DOHH2 (cell line): ENCODE results near the gene EXOC6B.
"Not testable (repeated sequence)": the region's sequence is repeated elsewhere in the genome, so short reads cannot be mapped to it uniquely, and the experiment has no call there.

Source experiments
- H3F3A ChIP-seq: fragments of 200-600 bp; sonication (generic), shearing (Covaris generic); 2 replicates; pipeline ENCODE4 v1.6.0; 2016; ENCODE audit warnings: antibody characterized with exemption, mild to moderate bottlenecking; ENCODE audit not compliant: control insufficient read depth, insufficient read depth
- H3K27ac ChIP-seq: fragments of 200-600 bp; sonication (generic); 2 replicates; pipeline ENCODE4 v1.5.1; 2014; ENCODE audit warnings: low read depth, mild to moderate bottlenecking, low read length, moderate library complexity
- H3K27me3 ChIP-seq: fragments of 200-600 bp; sonication (generic); 2 replicates; pipeline ENCODE4 v1.6.1; 2014; ENCODE audit warnings: mild to moderate bottlenecking, low read length, mixed read lengths; ENCODE audit not compliant: control insufficient read depth
- H3K36me3 ChIP-seq: fragments of 200-600 bp; sonication (generic); 2 replicates; pipeline ENCODE4 v1.6.1; 2014; ENCODE audit warnings: mild to moderate bottlenecking, low read length, moderate library complexity, mixed read lengths; ENCODE audit not compliant: control insufficient read depth
- H3K4me1 ChIP-seq: fragments of 200-600 bp; sonication (generic); 2 replicates; pipeline ENCODE4 v1.6.1; 2014; ENCODE audit warnings: mild to moderate bottlenecking, low read length, mixed read lengths; ENCODE audit not compliant: control insufficient read depth
- H3K4me2 ChIP-seq: fragments of 200-600 bp; sonication (generic); 2 replicates; pipeline ENCODE4 v1.6.0; 2014; ENCODE audit warnings: mild to moderate bottlenecking, low read length, moderate library complexity
- H3K4me3 ChIP-seq: fragments of 200-600 bp; sonication (generic); 2 replicates; pipeline ENCODE4 v1.5.1; 2014; ENCODE audit warnings: mild to moderate bottlenecking, low read length, mixed read lengths
- H3K79me2 ChIP-seq: fragments of 200-600 bp; sonication (generic); 2 replicates; pipeline ENCODE4 v1.6.1; 2014; ENCODE audit warnings: mild to moderate bottlenecking, low read length, mixed read lengths; ENCODE audit not compliant: control insufficient read depth
- H3K9me2 ChIP-seq: fragments of 200-600 bp; sonication (generic); replicated peaks from 2 replicates; pipeline ENCODE4 v1.6.1; 2014; ENCODE audit warnings: mild to moderate bottlenecking, low read length, mixed read lengths; ENCODE audit not compliant: control insufficient read depth
- H3K9me3 ChIP-seq: fragments of 200-600 bp; sonication (generic); 2 replicates; pipeline ENCODE4 v1.6.1; 2014; ENCODE audit warnings: antibody characterized with exemption, low read length, mixed read lengths; ENCODE audit not compliant: control insufficient read depth, insufficient read depth
- H4K20me1 ChIP-seq: fragments of 200-600 bp; sonication (generic); 2 replicates; pipeline ENCODE4 v1.6.0; 2014; ENCODE audit warnings: low read depth, mild to moderate bottlenecking, antibody characterized with exemption, low read length, moderate library complexity; ENCODE audit not compliant: control insufficient read depth, insufficient read depth
- CTCF ChIP-seq: fragments of 200-600 bp; sonication (generic); IDR thresholded peaks from one replicate; pipeline ENCODE4 v1.5.1; 2014; ENCODE audit warnings: antibody characterized with exemption, mild to moderate bottlenecking, low read depth, low read length; ENCODE audit not compliant: poor library complexity, severe bottlenecking
- EZH2phosphoT487 ChIP-seq: fragments of 200-600 bp; sonication (generic); IDR thresholded peaks from 2 replicates; pipeline ENCODE4 v1.6.1; 2017; ENCODE audit warnings: borderline replicate concordance, mild to moderate bottlenecking, antibody characterized with exemption, low read length, moderate library complexity, mixed read lengths

Gene EXOC6B

GRCh38 chr2:72427022-72427861 lies 398.6 kb downstream of the EXOC6B start:
- H3K27ac ChIP-seq, result no peak overlapping the region
- no peaks in the 10 kb centered on the region for H4K20me1 ChIP-seq

GRCh38 chr2:72425996-72426395 lies 399.8 kb downstream of the EXOC6B start:
- no peak for TF ChIP-seq EZH2phosphoT487

More at GRCh38 chr2:72427022-72427861, 398.6 kb downstream of the EXOC6B start:
- no peaks in the 10 kb centered on the region for H3K9me2 ChIP-seq
- no peaks in the 10 kb centered on the region for H3K79me2 ChIP-seq
- no peaks in the 10 kb centered on the region for H3K27me3 ChIP-seq
- no peaks in the 10 kb centered on the region for H3K36me3 ChIP-seq
- H3K4me2 ChIP-seq, result no peak overlapping the region
- H3K9me3 ChIP-seq, result no peaks in the 10 kb centered on the region
- TF ChIP-seq EZH2phosphoT487, result no peak
- no peak for TF ChIP-seq CTCF
- no peak overlapping the region for H3K4me3 ChIP-seq
- no peaks in the 10 kb centered on the region for H3K4me1 ChIP-seq
- H3F3A ChIP-seq, result no peaks in the 10 kb centered on the region

GRCh38 chr2:72423756-72424155 lies 402.1 kb downstream of the EXOC6B start:
- H3F3A ChIP-seq, result no peaks in the 10 kb centered on the region
- no peaks in the 10 kb centered on the region for H3K4me1 ChIP-seq
- no peak overlapping the region for H3K4me2 ChIP-seq
- H4K20me1 ChIP-seq, result no peaks in the 10 kb centered on the region
- H3K79me2 ChIP-seq, result no peaks in the 10 kb centered on the region
- no peaks in the 10 kb centered on the region for H3K36me3 ChIP-seq
- H3K9me3 ChIP-seq, result no peaks in the 10 kb centered on the region
- no peaks in the 10 kb centered on the region for H3K27me3 ChIP-seq
- no peak overlapping the region for H3K27ac ChIP-seq
- TF ChIP-seq EZH2phosphoT487 (no peak), CTCF (no peak)
- no peaks in the 10 kb centered on the region for H3K9me2 ChIP-seq
- H3K4me3 ChIP-seq, result no peak overlapping the region

More at GRCh38 chr2:72425996-72426395, 399.8 kb downstream of the EXOC6B start:
- no peaks in the 10 kb centered on the region for H3K79me2 ChIP-seq
- no peaks in the 10 kb centered on the region for H3K36me3 ChIP-seq
- no peaks in the 10 kb centered on the region for H3K9me3 ChIP-seq
- H3K27me3 ChIP-seq, result no peaks in the 10 kb centered on the region
- no peaks in the 10 kb centered on the region for H3K9me2 ChIP-seq
- no peaks in the 10 kb centered on the region for H4K20me1 ChIP-seq
- no peak overlapping the region for H3K4me2 ChIP-seq
- H3K4me3 ChIP-seq, result no peak overlapping the region
- no peak overlapping the region for H3K27ac ChIP-seq
- H3F3A ChIP-seq, result no peaks in the 10 kb centered on the region
- H3K4me1 ChIP-seq, result no peaks in the 10 kb centered on the region

GRCh38 chr2:72421771-72422379 lies 404.0 kb downstream of the EXOC6B start:
- H3K4me3 ChIP-seq, H3F3A ChIP-seq, H3K4me1 ChIP-seq, H3K36me3 ChIP-seq, H3K79me2 ChIP-seq, H3K27me3 ChIP-seq, H4K20me1 ChIP-seq, H3K4me2 ChIP-seq, H3K27ac ChIP-seq, H3K9me3 ChIP-seq, H3K9me2 ChIP-seq: not testable (repeated sequence)
